ENCODE measurements around the gene UGT8.

DNA sequence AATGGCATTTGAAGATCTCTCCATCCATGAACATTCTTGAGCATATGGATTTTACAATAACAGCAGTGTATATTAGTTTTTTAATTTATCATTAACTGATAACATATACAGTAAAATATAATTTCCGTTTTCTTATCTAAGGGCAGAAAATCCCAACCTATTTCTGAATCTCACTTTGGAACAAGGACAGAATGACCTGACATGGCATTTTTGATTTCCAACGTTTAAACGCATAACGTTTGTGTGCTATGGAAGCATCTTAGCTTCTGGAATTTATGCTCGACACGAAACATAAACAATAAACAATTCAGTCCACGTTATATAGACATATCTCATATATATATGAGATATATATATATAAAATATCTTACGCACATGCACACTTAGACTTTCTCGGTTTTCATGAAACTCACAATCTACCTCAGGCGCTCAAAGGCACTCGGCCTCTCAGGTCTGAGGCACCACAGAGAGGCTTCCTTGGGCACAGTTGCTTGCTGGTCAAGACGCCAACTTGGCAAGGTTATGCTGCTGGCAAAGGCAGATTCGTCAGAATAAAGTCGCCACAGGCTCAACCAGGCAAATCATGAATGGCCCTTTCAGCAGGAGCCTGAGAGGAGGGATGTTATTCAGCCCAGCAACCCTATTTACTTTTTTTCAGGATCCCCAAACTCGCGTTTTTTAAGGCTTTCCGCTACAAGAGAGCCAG is 1.0 kb upstream of the UGT8 start:
- TF ChIP-seq, protein P1, sequence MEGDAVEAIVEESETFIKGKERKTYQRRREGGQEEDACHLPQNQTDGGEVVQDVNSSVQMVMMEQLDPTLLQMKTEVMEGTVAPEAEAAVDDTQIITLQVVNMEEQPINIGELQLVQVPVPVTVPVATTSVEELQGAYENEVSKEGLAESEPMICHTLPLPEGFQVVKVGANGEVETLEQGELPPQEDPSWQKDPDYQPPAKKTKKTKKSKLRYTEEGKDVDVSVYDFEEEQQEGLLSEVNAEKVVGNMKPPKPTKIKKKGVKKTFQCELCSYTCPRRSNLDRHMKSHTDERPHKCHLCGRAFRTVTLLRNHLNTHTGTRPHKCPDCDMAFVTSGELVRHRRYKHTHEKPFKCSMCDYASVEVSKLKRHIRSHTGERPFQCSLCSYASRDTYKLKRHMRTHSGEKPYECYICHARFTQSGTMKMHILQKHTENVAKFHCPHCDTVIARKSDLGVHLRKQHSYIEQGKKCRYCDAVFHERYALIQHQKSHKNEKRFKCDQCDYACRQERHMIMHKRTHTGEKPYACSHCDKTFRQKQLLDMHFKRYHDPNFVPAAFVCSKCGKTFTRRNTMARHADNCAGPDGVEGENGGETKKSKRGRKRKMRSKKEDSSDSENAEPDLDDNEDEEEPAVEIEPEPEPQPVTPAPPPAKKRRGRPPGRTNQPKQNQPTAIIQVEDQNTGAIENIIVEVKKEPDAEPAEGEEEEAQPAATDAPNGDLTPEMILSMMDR (IDR thresholded peaks at IDR 0.05; ENCODE audit: poor library complexity, severe bottlenecking) = no peak
- TF ChIP-seq EP300 (conservative IDR thresholded peaks at IDR 0.05; ENCODE audit: poor library complexity, severe bottlenecking) (no peak), EZH2 (IDR thresholded peaks at IDR 0.05; ENCODE audit: borderline replicate concordance, insufficient read depth, low read length, poor library complexity, severe bottlenecking) (no peak), TAF1 (IDR thresholded peaks at IDR 0.05; ENCODE audit: low read depth) (no peak)

Measured in neural cell (in vitro differentiated cells).